AG04450 (cell line): ENCODE measurements around the gene DNAH3. TPM values are rescaled to one million over a fixed set of nuclear protein-coding genes. Genes with fewer than 3 reads are reported as not detected.
"Not testable (repeated sequence)": the region's sequence is repeated elsewhere in the genome, so short reads cannot be mapped to it uniquely, and the experiment has no call there.

Experiments used
- CTCF ChIA-PET: fragments of 300-600, 350-600 bp; formaldehyde crosslinking; extraction: SDS; loops from one replicate; lab custom pipeline; 2022; ENCODE audit warnings: antibody characterized with exemption, inconsistent platforms; lab: Charles Lee
- POLR2A ChIA-PET: fragments of 350-600 bp; formaldehyde crosslinking; extraction: SDS; loops from one replicate; lab custom pipeline; 2021; ENCODE audit warnings: antibody characterized with exemption, inconsistent platforms; lab: Yijun Ruan, JAX
- DNase-seq: peaks from one replicate; pipeline ENCODE4 v3.0.0-alpha.2; 2011; ENCODE audit warnings: low read depth, low spot score
- H3K27ac ChIP-seq: one replicate; pipeline ENCODE4 v1.5.1; 2012; ENCODE audit warnings: low read depth, low read length, control low read depth
- H3K27me3 ChIP-seq: one replicate; pipeline ENCODE4 v1.6.0; 2012; ENCODE audit warnings: low read length; ENCODE audit not compliant: control insufficient read depth, insufficient read depth
- H3K4me3 ChIP-seq: 2 replicates; pipeline ENCODE4 v1.5.1; 2011; ENCODE audit warnings: mild to moderate bottlenecking, low read depth, low read length, control low read depth
- H3K9me3 ChIP-seq: 2 replicates; pipeline ENCODE4 v1.5.1; 2012; ENCODE audit warnings: low read length; ENCODE audit not compliant: control insufficient read depth, insufficient read depth
- CTCF ChIP-seq: IDR thresholded peaks from 2 replicates; pipeline ENCODE4 v1.5.1; 2011; ENCODE audit warnings: low read depth, low read length, control low read depth, inconsistent platforms
- polyA plus RNA-seq: library from polyadenylated mRNA; depleted of rRNA; stranded (reverse); fragments of >200 nt; gene quantifications from 2 replicates; pipeline ENCODE4 v1.2.3, GENCODE V29; 2011

DNAH3 gene
- polyA plus RNA-seq, 1 experiment: not detected

DNA sequence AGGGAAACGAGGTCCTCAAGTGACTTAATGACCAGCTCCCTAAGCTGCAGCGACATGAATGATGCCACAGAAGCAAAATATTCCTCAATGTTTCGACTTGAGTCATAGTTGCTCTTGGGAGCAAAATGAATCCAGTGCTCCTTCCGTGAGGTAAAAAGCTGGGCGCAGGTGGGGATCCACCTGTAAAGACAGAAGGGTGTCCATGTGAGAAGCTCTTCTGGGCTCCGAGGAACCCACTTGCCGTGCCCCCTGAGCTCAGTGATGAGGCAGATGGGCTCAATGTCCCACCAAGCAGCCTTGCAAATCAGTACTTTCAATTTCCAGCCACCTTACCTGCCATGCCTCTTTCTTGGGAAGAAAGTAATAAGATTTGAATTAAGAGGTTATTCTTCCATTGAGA lies 25.5 kb downstream of the DNAH3 start:
- H3K4me3 ChIP-seq: no peak overlapping the region
- H3K27me3 ChIP-seq: no peaks in the 10 kb centered on the region

GRCh38 chr16:21120976-21121520 lies 29.6 kb downstream of the DNAH3 start:
- no peak for DNase-seq
- POLR2A ChIA-PET: interaction anchor here (0.5 kb wide), 1 partner anchor 11 kb away, joined by 4 read pairs; no protein-coding TSS in a partner anchor
- CTCF ChIA-PET: no interaction called here

More for the DNA sequence above, 25.5 kb downstream of the DNAH3 start:
- Histone ChIP-seq H3K27ac (no peak overlapping the region), H3K9me3 (no peaks in the 10 kb centered on the region)
- DNase-seq: no peak
- CTCF ChIA-PET: interaction anchor here (0.5 to 1.0 kb wide), 2 partner anchors 33 to 275 kb away, joined by 3 read pairs; no protein-coding TSS in a partner anchor
- no peak for TF ChIP-seq CTCF
- POLR2A ChIA-PET: no interaction called here

GRCh38 chr16:21117567-21117966 lies 33.1 kb downstream of the DNAH3 start:
- no peak overlapping the region for H3K27ac ChIP-seq
- CTCF ChIA-PET: no interaction called here
- no peaks in the 10 kb centered on the region for H3K27me3 ChIP-seq
- no peak overlapping the region for H3K4me3 ChIP-seq
- no peak for TF ChIP-seq CTCF
- no peaks in the 10 kb centered on the region for H3K9me3 ChIP-seq
- POLR2A ChIA-PET: no interaction called here
- no peak for DNase-seq

More at GRCh38 chr16:21120976-21121520, 29.6 kb downstream of the DNAH3 start:
- TF ChIP-seq CTCF: no peak
- H3K4me3 ChIP-seq: no peak overlapping the region
- no peak overlapping the region for H3K27ac ChIP-seq
- no peaks in the 10 kb centered on the region for H3K9me3 ChIP-seq
- H3K27me3 ChIP-seq: no peaks in the 10 kb centered on the region

DNA sequence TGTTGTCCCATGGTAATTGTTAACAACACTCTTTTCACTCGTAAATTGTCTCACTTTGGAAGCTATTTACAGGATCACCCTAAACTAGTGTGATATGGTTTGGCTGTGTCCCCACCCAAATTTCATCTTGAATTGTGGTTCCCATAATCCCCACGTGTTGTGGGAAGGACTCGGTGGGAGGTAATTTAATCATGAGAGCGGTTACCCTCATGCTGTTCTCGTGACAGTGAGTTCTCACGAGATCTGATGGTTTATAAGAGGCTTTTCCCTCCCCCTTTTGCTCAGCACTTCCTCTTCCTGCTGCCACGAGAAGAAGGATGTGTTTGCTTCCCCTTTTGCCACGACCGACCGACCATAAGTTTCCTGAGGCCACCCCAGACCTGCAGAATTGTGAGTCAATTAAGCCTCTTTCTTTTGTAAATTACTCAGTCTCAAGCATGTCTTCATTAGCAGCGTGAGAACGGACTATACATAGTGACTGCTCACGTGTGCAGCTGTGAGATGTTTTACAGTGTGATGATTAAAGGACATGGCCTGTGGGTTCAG lies 34.4 kb downstream of the DNAH3 start:
- H3K27ac ChIP-seq: no peak overlapping the region
- H3K4me3 ChIP-seq: peak overlapping the region; percentile 14
- no peak for DNase-seq
- ChIA-PET CTCF (no interaction called here), POLR2A (no interaction called here)
- H3K27me3 ChIP-seq: no peaks in the 10 kb centered on the region
- no peaks in the 10 kb centered on the region for H3K9me3 ChIP-seq
- no peak for TF ChIP-seq CTCF

DNA sequence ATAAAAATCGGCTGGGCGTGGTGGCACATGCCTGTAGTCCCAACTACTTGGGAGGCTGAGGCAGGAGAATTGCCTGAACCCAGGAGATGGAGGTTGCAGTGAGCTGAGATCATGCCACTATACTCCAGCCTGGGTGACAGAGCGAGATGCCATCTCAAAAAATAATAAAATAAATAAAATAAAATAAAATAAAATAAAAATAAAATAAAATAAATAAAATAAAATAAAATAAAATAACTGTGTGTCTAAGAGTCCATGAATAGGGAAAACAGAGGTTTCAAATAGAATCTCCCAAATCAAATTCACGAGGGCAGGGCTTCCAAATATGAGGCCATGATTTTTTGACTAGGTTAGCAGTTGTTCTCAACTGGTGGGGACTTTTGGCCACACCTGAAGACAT lies 35.1 kb downstream of the DNAH3 start:
- H3K27ac ChIP-seq, H3K4me3 ChIP-seq, POLR2A ChIA-PET, DNase-seq, H3K27me3 ChIP-seq, H3K9me3 ChIP-seq: not testable (repeated sequence)
- CTCF ChIA-PET: interaction anchor here (0.8 kb wide), 1 partner anchor 13 kb away, joined by 3 read pairs; no protein-coding TSS in a partner anchor
